ENCODE data around the gene L3MBTL1.

The L3MBTL1 gene

GRCh38 chr20:43536041-43536816 lies 28.7 kb downstream of the L3MBTL1 start:
- no peak for DNase-seq

GRCh38 chr20:43536817-43537440 lies 29.4 kb downstream of the L3MBTL1 start:
- no peak for DNase-seq

DNA sequence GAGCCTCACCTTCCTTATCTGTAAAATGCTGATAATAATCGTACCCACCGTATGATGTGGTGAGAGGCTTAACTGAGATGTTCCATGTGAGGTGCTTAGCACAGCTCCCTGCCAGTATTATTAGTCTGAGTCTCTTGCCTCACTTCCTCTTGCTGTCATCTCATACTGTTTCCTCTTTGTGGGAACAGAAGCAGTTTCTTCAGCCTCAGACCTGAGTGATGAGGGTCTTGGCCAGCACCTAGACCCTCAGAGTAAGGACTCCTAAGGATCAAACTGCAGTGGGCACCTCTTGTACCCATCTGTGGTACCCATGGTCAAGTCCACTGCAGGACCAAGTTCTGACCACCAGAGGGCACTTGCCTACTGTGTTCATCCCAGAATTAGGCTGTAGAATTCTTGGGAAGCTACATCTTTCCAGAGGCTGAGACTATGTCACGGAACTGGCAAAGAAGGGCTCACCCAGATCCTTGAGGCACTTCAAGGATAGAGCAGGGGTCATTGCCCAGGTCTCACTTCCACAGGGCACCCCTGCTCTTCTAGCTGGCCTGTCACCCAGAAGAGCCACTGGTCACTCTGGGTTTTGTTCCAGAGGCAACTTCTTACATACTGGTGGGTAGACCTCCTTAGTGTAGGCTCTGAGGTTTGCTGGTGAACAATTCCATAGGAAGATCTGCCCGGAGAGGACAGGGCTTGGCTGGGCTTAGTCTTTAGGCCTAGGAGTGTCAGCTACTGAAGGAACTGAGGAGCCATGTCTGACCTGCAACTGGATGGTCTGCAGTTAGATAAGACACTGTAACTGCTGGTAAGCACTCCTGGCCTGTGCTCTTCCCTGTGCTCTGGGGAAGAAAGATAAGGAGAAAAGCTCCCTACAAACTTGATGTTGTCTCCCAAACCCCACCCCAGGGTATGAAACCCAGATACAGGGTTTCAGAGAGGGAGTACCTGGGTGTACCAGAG lies 30.7 kb downstream of the L3MBTL1 start:
- no peak for DNase-seq

DNA sequence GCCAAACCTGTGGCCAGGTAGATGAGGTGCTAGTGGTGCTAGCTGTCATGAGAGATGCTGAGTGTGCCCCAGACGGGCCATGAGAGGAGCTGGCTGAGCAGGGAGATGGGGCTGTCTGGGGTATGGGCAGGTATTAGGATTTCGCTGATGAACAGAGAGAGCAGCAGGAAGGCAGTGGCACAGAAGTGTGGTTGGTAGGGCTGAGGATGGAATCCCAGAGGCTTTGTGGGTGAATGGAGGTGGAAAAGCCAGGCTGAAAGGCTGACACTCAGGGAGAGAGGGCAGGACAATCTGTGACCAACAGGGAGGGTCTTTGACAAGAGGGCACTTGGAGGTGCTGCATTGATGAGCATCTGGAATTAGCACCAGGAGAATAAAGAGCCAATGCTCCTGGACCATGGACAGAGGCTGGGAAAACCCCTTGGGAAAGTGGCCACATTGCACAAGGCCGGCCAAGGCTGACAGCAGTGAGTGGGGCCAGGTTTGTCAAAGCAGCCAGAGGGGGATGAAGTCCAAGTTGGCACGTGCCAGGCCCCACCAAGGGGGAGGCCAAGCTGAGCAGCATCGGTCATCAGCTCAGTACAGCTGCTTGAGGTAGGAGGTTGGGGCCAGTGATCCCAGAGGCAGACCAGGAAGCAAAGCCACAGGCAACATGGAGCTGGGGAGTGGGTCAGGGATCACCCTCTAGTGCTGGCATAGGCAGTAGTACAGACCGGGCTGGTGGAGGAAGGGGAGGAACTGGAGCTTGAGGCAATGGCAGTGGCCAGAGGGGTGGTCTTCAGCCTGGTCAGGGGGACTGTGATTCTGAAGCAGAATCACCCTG lies 31.6 kb downstream of the L3MBTL1 start:
- no peak for DNase-seq

DNA sequence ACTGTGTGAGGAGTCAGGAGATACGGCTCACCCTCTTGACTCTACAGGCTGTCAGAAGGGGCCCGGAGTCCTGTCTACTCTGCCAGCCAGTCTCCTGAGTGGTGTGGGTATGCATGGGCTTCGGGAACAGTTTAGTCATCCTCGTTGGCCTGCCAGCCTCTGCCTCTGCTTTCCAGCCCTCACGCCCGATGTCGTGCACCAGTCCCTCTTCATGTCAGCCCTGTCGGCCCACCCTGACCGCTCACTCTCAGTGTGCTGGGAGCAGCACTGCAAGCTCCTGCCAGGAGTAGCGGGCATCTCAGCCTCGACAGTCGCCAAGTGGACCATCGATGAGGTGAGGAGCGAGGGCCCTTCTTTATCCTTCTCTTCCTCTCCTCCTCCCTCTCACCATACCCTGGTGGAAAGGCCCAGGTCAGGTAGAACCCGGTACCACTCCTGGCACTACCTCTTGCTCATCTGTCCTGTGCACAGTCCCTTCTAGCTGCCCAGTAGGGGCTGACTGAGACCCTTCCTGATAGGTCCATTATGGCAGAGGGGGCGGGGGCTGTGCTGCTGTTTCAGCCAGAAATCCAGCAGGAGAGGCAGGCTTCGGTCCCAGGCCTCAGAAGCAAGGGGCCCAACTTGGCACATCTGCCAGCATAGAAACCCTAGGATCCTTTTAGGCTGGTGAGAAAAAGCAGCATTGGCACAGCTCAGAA lies 32.6 kb downstream of the L3MBTL1 start:
- no peak for DNase-seq

- DNase-seq = no peak
These were observed 33.2 kb downstream of the L3MBTL1 start for GRCh38 chr20:43540673-43541060.

GRCh38 chr20:43541214-43541613 lies 33.7 kb downstream of the L3MBTL1 start:
- no peak for DNase-seq

DNA sequence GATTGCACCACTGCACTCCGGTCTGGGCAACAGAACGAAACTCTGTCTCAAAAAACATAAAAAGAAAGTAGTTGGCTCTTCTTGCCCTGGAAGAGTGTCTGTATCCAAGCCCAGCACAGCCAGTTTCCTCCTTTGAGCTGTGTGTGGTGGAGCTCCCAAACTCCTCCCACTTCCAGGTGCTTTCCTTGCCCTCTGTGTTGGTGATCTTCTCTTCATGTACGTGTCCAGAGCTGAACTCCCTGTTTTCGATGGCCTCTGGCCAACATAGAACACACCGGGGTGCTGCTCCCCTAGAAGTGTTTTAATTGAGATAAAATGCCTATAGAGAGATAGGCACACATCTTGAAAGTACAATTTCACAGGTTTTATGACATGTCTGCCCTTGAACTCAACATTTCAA lies 34.7 kb downstream of the L3MBTL1 start:
- no peak for DNase-seq

DNA sequence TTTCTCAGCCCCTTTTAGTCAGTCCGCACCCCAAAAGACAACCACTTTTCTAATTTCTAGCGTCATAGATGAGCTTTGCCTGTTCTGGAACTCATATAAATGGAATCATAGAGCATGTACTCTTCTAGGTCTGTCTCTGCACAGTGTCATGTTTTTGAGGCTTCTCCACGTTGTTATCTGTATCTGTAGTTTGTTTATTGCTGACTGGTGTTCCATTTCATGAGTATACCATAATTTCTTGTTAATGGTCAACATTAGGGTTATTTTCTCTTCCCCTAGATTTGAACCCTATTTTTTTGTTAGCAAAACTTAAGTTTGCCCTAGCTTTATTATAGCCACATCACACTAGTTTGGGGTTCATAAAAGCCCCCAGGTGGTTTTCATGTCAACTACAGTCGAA lies 35.2 kb downstream of the L3MBTL1 start:
- no peak for DNase-seq

DNA sequence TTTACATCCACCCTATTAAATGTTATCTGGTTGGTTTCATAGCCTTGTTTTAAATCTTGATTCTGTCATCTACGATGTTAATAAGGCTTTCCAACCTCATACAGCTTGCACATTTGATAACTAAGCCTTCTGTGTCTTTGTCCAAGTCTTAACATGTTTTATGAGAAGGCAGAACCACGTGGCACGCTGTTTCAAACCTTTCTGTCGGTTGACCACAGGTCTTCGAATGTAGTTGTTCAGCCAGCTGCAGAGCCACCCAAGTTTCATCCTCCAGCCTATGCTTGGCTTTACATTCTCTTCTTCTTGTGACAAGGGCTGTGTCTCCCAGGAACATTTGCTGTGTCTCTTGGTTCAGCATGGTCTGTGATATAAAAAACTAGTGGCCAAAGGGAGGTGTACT lies 35.6 kb downstream of the L3MBTL1 start:
- no peak for DNase-seq

DNA sequence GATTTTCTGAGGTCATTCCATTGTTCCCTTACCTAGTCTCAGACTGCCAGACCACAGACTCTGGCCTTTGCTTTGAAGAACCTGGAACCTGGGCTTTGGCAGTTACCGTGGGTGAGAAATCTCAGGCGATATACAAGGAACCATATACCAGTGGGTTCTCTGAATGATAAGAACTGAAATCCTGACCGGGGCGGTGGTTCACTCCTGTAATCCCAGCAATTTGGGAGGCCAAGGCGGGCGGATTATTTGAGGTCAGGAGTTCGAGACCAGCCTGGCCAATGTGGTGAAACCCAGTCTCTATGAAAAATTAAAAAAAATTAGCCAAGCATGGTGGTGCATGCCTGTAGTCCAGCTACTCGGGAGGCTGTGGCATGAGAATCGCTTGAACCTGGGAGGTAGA lies 37.0 kb downstream of the L3MBTL1 start:
- DNase-seq = no peak

GRCh38 chr20:43545837-43546578 lies 38.5 kb downstream of the L3MBTL1 start:
- DNase-seq = no peak

GRCh38 chr20:43548273-43548880 lies 40.9 kb downstream of the L3MBTL1 start:
- no peak for DNase-seq

DNA sequence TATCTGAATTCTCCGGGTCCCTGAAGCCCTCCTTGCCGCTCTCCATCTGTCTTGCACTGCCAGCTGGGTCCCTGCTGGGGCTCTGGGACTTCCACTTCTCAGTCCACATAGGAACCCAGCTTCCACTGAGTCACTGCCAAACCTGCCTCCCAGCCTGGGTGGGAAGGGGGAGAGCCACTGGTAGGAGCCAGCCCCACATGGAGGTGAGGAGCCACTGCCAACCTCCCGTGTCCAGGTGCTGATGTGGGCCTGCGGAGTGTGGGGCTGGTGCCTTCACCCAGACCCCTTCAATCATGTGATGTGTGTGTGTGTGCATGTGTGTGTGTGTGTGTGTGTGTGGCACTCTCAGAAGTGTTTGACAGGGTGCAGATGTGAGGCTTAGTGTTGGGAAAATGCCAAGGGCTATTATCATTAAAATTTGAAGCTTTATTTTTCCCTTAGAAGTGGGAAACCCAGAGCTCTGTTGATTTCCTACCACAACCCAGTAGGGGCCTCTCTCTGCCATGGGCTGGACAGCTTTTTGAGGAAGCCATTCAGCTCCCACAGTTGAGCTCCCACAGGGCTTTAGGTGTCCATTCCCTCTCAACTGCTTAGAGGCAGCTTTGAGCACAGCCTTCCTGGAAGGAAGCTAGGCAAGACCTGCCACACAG lies 42.0 kb downstream of the L3MBTL1 start:
- no peak for DNase-seq

DNA sequence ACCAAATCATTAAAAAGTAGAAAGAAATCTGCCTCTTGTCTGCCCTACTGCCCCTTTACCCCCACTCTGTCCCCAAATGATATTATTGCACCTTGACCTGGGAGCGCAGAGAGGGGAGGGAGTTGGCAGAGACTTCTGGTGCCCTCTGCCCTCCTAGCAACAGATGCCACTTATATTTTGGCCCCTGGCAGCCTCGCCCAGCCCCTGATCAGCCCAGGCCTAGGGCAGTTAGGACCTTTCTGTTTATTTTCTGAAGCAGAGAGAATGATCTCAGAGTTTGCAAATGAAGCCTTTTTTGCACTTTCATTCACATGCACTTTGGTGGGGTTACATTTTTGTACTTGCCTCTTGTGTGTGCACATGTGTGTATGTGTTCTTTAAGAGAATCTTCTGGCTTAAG lies 43.0 kb downstream of the L3MBTL1 start:
- DNase-seq = no peak

DNA sequence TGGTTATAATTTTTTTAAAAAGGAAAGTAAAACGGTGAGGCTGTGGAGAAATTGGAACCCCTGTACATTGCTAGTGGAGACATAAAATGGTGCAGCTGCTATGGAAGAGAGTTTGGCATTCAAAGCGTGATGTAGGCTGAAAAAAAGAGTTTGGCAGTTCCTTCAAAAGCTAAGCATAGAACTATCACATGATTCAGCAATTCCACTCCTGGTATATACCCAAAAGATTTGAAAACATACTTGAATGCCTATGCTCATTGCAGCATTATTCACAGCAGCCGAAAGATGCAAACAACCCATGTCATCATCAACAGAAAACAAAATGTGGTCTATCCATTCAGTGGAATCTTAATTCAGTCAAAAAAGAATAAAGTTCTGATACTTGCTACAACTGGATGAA lies 46.9 kb downstream of the L3MBTL1 start:
- no peak for DNase-seq

- DNase-seq = no peak
These were observed 51.1 kb downstream of the L3MBTL1 start, which contains the start of gene SGK2 for GRCh38 chr20:43558412-43559146. SGK2 (plus strand) TSS chr20:43559027; CDS start chr20:43566496, 7,469 bp downstream.

DNA sequence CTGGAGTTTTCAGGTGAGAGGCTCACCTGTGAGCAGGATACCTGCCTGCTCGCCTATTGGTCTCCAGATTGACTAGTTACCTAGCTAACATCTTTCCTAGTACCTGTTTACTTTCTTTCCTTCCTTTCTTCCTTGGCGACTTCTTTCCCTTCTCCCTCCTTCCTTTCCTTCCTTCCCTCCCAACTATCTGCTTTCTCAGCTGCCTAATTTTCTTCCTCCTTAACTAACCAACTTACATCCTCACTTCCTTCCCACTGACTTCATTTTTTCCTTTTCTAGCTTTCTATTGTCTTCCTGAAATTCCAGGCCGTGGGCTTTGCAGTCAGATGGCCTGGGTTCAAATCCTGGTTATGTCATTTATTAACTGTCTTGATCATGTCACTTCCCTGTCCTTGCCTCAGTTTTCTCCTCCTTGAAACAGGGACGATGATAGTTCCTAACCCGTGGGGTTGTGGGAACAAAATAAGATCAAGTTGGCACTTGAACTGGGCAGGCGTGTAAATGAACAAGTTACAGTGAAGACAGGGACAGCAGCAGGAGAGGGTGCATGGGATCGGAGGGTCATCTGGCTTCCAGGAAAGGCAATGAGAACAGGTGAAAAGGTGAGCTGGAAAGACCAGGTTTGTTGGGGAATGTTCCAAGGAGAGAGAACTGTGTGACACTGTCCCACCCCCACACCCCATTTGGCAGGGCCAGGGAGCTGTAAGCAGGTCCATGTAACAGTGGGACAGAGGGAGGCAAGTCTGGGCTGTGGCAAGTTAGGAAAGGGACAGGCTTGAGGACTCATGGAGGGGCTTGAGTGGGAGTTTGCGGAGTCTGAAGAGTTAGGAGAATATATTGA lies 51.9 kb downstream of the L3MBTL1 start:
- no peak for DNase-seq

Measured in GOT3 (cell line).